ENCODE measurements around the gene FGD5.

- TF ChIP-seq CTCF (IDR thresholded peaks at IDR 0.05) (no peak), POLR2AphosphoS5 (IDR thresholded peaks at IDR 0.05) (no peak), EP300 (IDR thresholded peaks at IDR 0.05) (no peak)
These were observed 24.9 kb upstream of the FGD5 start for GRCh38 chr3:14793858-14794234.

All from stomach (tissue), 4 donors.